AG04450 (cell line): ENCODE measurements around the gene RAB3IP. TPM values are rescaled to one million over a fixed set of nuclear protein-coding genes. Genes with fewer than 3 reads are reported as not detected.

Source experiments
- CTCF ChIA-PET: fragments of 300-600, 350-600 bp; formaldehyde crosslinking; extraction: SDS; loops from one replicate; lab custom pipeline; 2022; ENCODE audit warnings: antibody characterized with exemption, inconsistent platforms; lab: Charles Lee
- POLR2A ChIA-PET: fragments of 350-600 bp; formaldehyde crosslinking; extraction: SDS; loops from one replicate; lab custom pipeline; 2021; ENCODE audit warnings: antibody characterized with exemption, inconsistent platforms; lab: Yijun Ruan, JAX
- DNase-seq: peaks from one replicate; pipeline ENCODE4 v3.0.0-alpha.2; 2011; ENCODE audit warnings: low read depth, low spot score
- H3K27ac ChIP-seq: one replicate; pipeline ENCODE4 v1.5.1; 2012; ENCODE audit warnings: low read depth, low read length, control low read depth
- H3K27me3 ChIP-seq: one replicate; pipeline ENCODE4 v1.6.0; 2012; ENCODE audit warnings: low read length; ENCODE audit not compliant: control insufficient read depth, insufficient read depth
- H3K4me3 ChIP-seq: 2 replicates; pipeline ENCODE4 v1.5.1; 2011; ENCODE audit warnings: mild to moderate bottlenecking, low read depth, low read length, control low read depth
- H3K9me3 ChIP-seq: 2 replicates; pipeline ENCODE4 v1.5.1; 2012; ENCODE audit warnings: low read length; ENCODE audit not compliant: control insufficient read depth, insufficient read depth
- polyA plus RNA-seq: library from polyadenylated mRNA; depleted of rRNA; stranded (reverse); fragments of >200 nt; gene quantifications from 2 replicates; pipeline ENCODE4 v1.2.3, GENCODE V29; 2011
- TF ChIP-seq, protein P1 (sequence below): IDR thresholded peaks from 2 replicates; pipeline ENCODE4 v1.5.1; 2011; ENCODE audit warnings: low read depth, low read length, control low read depth, inconsistent platforms

Gene RAB3IP
- polyA plus RNA-seq, 1 experiment: 3.1 TPM

DNA sequence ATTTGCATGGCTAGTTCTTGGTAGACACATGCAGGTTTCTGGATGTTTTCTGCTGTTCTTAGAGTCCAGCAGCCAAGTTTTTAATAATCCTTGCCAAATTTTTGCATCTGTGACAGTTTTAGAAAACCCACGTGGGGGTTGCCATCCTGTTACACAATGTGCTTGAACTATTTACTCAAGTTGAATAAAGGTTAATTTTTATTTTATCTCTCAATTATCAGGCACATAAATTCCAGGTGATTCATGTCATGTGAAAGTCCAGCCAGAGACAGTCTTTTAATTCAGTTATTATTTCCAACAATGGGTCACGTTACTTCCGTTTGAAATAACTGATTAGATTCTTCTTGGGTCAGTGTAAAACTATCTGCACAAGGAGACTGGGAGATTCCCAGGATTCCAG is 102.1 kb downstream of the RAB3IP start:
- CTCF ChIA-PET: no interaction called here

DNA sequence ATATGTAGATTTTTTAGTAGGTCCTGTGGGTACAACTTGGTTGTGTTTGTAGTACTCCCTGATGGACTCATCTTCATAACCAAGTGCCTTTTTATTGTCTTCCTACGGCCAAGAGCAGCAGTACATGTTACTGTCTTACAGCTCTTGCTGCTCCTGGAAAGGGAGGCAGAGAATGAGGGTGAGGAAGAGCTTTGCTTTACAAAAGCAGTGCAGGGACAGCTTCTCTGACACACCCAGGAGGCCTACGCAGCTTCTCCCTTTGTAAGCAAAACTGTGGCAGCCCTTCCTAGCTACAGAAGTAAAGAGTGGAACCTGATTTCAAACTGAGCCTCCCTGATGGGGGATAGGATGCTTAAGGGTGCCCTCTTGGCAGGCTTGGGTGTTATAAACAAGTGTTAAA is 104.9 kb downstream of the RAB3IP start:
- H3K27me3 ChIP-seq: peaks cover 2% of the 10 kb centered on the region
- POLR2A ChIA-PET: no interaction called here

More for the DNA sequence above, 102.1 kb downstream of the RAB3IP start:
- DNase-seq: no peak
- POLR2A ChIA-PET: no interaction called here
- Histone ChIP-seq H3K27ac (no peak overlapping the region), H3K4me3 (no peak overlapping the region), H3K9me3 (no peaks in the 10 kb centered on the region), H3K27me3 (peaks cover 5% of the 10 kb centered on the region)
- TF ChIP-seq, protein P1, sequence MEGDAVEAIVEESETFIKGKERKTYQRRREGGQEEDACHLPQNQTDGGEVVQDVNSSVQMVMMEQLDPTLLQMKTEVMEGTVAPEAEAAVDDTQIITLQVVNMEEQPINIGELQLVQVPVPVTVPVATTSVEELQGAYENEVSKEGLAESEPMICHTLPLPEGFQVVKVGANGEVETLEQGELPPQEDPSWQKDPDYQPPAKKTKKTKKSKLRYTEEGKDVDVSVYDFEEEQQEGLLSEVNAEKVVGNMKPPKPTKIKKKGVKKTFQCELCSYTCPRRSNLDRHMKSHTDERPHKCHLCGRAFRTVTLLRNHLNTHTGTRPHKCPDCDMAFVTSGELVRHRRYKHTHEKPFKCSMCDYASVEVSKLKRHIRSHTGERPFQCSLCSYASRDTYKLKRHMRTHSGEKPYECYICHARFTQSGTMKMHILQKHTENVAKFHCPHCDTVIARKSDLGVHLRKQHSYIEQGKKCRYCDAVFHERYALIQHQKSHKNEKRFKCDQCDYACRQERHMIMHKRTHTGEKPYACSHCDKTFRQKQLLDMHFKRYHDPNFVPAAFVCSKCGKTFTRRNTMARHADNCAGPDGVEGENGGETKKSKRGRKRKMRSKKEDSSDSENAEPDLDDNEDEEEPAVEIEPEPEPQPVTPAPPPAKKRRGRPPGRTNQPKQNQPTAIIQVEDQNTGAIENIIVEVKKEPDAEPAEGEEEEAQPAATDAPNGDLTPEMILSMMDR: no peak

DNA sequence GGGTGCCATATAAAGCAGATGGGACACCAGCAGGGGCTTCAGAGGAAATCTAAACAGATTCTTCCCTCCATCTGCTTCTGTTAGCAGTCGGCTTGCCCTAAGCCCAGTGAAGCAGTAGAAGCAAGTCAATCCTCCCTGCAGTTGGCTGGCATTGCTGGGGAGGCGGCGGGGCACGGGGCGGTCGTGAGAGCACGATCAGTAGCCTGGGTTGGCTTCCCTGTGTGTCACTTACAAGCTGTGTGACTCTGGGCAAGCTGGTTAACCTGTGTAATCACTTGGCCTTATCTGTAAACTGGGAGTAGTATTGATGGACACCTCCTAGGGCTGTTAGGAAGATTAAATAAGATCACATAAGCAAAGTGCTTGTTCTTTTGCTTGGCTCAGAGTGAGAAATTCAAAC is 105.8 kb downstream of the RAB3IP start:
- ChIA-PET CTCF (no interaction called here), POLR2A (no interaction called here)
- no peak for DNase-seq
- Histone ChIP-seq H3K27ac (no peak overlapping the region), H3K4me3 (no peak overlapping the region), H3K9me3 (no peaks in the 10 kb centered on the region), H3K27me3 (peaks cover 2% of the 10 kb centered on the region)
- TF ChIP-seq, protein P1: no peak

More for the DNA sequence above, 104.9 kb downstream of the RAB3IP start:
- TF ChIP-seq, protein P1: no peak
- Histone ChIP-seq H3K27ac (no peak overlapping the region), H3K9me3 (no peaks in the 10 kb centered on the region), H3K4me3 (no peak overlapping the region)
- CTCF ChIA-PET: no interaction called here
- no peak for DNase-seq

DNA sequence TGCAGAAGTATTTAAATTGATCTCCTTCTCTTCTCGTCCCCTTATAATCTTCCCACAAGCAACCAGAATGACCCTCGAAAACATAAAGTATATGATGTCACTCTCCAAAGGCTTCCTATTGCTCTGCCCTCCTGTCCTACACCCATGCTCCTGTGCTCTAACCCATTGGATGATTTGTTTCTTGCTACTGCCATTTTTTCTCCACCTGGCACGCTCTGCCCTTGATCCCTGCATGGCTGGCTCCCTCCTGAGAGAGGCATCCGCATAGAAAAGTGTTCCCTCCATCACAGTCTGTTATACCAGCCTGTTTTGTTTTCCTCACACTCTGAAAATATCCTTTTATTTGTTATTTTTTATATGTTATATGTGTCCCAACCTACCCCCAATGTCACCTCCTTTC is 106.2 kb downstream of the RAB3IP start:
- Histone ChIP-seq H3K27me3 (peaks cover 2% of the 10 kb centered on the region), H3K4me3 (no peak overlapping the region), H3K9me3 (no peaks in the 10 kb centered on the region), H3K27ac (no peak overlapping the region)
- CTCF ChIA-PET: no interaction called here
- no peak for DNase-seq
- POLR2A ChIA-PET: no interaction called here
- TF ChIP-seq, protein P1: no peak

DNA sequence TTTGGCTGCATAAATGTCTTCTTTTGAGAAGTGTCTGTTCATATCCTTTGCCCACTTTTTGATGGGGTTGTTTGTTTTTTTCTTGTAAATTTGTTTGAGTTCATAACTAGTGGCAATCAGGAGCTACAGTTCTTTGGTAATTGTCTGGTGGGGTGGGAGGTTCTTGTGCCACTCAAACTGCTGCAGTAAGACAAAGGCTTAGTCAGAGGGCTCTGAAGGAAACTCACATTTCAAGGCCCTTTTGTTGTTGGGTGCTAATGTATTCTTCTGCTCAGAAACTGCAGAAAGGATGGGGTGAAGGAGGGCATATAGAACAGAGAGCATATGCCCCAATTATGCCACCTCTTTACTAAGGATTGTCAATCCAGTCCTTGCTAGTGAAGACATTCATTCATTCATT is 108.3 kb downstream of the RAB3IP start:
- no peak overlapping the region for H3K27ac ChIP-seq
- peaks cover 2% of the 10 kb centered on the region for H3K27me3 ChIP-seq
- no peak overlapping the region for H3K4me3 ChIP-seq
- H3K9me3 ChIP-seq: no peaks in the 10 kb centered on the region
- CTCF ChIA-PET: no interaction called here
- no peak for DNase-seq
- TF ChIP-seq, protein P1: no peak
- POLR2A ChIA-PET: no interaction called here
